ENCODE results near the gene ODAD2.
"Not testable (repeated sequence)": the region's sequence is repeated elsewhere in the genome, so short reads cannot be mapped to it uniquely, and the experiment has no call there.

The ODAD2 gene

DNA sequence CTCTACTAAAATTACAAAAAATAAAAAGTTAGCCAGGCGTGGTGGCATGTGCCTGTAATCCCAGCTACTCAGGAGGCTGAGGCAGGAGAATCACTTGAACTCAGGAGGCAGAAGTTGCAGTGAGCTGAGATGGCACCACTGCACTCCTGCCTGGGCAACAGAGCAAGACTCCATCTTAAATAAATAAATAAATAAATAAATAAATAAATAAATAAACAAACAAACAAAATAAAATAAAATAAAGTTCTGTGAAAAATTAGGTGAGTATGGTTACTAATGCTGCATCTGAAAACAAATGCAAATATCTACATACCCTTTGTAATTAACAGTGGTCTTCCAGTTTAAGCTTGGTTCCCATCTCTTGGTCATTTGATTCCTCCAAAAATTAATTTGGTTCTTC is 28.1 kb downstream of the ODAD2 start:
- not testable (repeated sequence) for DNase-seq (ENCODE audit: low read depth)

- not testable (repeated sequence) for DNase-seq (ENCODE audit: low read depth)
Measured at GRCh38 chr10:27969931-27970330, 28.9 kb downstream of the ODAD2 start.

DNA sequence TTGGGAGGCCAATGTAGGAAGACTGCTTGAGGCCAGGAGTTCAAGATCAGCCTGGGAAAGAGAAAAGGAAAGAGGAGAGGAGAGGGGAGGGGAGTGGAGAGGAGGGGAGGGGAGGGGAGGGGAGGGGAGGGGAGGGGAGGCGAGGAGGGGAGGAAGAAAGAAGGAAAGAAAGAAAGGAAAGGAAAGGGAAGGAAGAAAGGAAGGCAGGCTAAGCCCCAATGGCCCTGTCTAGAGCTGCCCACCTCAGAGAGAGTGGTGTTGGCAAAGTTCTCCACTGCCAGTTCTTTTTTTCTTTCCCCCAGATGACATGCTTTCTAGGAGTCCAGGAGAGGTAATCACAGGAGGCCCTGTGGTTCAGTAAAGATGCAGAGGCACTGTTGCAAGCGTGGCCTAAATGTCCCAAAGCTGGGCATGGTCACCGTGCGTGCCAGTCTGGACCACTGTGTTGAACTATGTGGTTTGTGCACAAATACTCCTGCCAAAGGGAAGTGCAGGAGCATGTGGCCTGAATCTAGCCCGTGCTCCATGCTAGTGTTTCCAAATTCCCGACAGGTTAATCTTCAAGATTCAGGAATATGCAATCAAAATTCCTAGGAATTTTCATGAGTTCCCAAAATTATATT is 39.7 kb downstream of the ODAD2 start:
- no peak for DNase-seq (ENCODE audit: low read depth)

DNA sequence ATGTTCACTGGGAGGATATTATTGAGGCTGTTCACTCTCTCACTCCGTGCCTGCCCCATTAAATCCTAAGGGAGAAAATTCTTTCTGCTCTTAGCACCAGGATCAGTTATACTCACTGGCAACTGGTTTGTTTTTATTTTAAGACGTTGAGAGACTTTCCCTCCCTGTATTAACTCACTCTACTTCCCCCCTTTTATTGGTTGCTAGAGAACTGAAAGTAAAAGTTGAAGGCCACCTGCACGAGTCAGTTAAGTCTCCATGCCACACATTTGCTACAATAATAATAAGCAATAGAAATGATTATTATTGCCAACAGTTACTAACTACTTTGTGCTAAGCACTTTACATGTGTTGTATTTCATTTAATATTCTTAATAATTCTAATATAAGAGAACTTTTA is 40.5 kb downstream of the ODAD2 start:
- not testable (repeated sequence) for DNase-seq (ENCODE audit: low read depth)

DNA sequence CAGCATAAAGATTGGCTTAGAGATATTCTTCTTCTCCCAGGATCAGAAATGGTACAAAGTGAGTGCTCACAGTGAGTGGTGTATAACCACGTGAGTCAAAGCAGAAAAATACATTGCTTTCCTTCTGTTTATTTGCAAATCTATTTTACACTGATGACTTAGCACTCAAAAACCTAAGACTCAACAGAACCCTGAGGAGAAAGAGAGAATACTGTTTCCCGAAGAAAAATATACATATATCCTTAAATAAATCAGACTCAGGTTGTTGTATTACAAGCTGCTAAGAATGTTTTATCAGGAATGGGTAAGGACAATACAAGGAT is 48.7 kb downstream of the ODAD2 start:
- no peak for DNase-seq (ENCODE audit: low read depth)

GRCh38 chr10:27949528-27950241 is 49.2 kb downstream of the ODAD2 start:
- DNase-seq (ENCODE audit: low read depth) = no peak

GRCh38 chr10:27948186-27948585 is 50.7 kb downstream of the ODAD2 start:
- DNase-seq (ENCODE audit: low read depth) = no peak

- no peak for DNase-seq (ENCODE audit: low read depth)
Measured at GRCh38 chr10:27947540-27947939, 51.3 kb downstream of the ODAD2 start.

GRCh38 chr10:27944005-27944404 is 54.9 kb downstream of the ODAD2 start:
- DNase-seq (ENCODE audit: low read depth) = no peak

- DNase-seq (ENCODE audit: low read depth) = no peak
Measured at GRCh38 chr10:27914888-27915287, 84.0 kb downstream of the ODAD2 start.

GRCh38 chr10:27912231-27912630 is 86.6 kb downstream of the ODAD2 start:
- no peak for DNase-seq (ENCODE audit: low read depth)

DNA sequence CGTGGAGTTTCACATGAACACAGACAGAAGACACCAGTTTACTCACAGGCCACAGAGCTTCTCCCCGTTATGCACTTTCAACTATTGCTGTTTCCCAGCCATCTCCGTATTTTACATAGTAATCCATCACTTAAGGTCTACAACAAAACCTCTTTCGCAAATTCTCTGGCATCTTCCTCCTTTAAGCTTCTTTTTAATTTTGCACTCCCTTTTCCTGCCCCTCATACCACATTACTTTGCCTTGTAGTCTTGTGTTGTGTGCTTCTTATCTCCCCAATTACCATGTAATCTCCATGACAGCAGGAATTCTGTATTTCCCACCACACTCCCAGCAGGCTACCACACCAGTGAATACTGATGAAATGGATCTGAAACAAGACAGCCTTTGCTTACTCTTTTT is 87.3 kb downstream of the ODAD2 start:
- no peak for DNase-seq (ENCODE audit: low read depth)

- no peak for DNase-seq (ENCODE audit: low read depth)
Measured at GRCh38 chr10:27911011-27911410, 87.9 kb downstream of the ODAD2 start.

DNA sequence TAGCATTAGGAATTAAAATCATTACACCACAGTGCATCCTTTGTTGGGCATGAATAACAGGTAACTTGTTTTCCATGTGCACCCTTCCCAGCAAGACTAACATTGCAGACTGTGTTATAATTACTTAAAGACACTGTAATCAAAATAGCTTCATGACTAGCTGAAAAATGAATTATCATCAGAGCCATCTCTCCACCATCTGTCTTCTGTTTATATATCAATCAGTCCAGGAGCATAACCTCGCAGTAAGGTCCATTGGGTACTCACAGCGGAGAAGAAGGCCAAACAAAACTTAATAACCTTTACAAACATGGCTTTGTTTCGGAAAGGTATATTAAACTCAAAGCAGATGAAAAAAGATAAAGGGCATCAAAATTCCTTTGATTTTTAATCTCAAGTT is 90.6 kb downstream of the ODAD2 start:
- DNase-seq (ENCODE audit: low read depth) = no peak

- not testable (repeated sequence) for DNase-seq (ENCODE audit: low read depth)
Measured at GRCh38 chr10:27899485-27899884, 99.4 kb downstream of the ODAD2 start.

- no peak for DNase-seq (ENCODE audit: low read depth)
Measured at GRCh38 chr10:27899058-27899457, 99.8 kb downstream of the ODAD2 start.

GRCh38 chr10:27893358-27893954 is 105.4 kb downstream of the ODAD2 start:
- DNase-seq (ENCODE audit: low read depth) = no peak

DNA sequence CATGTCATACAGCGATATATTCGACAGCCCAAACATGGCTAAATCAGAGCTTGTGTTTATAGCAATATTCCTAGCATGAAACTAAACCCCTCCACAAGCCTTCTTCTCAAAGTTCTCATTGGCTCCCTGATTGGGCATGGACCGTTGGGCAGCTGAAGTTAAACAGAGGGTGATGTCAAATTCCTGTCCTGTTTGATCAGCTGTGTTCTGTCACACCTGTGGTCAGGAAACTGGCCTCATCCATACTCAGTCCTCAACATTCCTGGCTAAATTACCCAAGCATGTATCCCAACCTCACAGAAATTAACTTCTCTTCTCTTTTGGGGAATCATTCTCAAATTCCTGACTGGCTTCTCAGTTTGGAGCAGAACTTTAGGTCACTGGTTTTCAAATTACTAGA is 107.9 kb downstream of the ODAD2 start:
- DNase-seq (ENCODE audit: low read depth) = no peak

DNA sequence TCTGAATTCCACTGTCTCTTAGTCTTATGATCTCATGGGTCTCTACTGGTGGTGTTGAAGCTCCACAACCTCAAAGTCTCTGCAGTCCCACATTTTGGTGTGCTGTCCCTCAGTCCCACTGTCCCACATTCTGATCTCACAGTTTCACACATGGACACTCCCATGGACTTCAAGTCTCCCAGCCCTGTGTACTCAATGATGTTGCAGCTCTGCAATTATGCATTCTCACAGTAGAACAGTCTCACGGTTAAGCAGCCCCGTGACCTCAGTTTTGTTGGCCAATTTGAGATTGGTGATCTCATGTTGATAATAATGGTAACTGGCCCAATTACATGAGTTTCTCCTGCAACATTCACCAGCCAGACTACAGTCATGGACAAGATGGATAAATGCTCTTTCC is 109.4 kb downstream of the ODAD2 start:
- no peak for DNase-seq (ENCODE audit: low read depth)

DNA sequence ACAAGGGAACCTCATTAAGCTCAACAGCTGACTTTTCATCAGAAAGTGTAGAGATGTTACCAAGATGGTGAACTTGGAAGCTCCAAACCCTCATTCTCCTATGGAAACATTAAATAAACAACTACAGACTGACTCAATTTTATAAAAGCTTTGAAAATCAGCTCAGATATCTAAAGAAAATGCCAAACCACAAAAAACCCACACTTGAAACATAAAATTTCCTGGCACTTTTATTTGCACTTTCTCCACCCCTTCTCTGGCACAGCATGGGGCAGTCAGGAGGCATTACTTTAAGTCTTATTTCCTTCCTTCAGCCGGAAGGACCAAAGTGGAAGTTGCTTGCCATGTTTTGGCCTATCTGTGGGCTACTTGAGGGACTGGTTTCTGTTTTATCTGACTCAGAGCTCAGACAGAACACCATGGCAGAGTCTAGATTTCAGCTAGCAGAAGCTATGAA is 114.7 kb downstream of the ODAD2 start:
- no peak for DNase-seq (ENCODE audit: low read depth)

DNA sequence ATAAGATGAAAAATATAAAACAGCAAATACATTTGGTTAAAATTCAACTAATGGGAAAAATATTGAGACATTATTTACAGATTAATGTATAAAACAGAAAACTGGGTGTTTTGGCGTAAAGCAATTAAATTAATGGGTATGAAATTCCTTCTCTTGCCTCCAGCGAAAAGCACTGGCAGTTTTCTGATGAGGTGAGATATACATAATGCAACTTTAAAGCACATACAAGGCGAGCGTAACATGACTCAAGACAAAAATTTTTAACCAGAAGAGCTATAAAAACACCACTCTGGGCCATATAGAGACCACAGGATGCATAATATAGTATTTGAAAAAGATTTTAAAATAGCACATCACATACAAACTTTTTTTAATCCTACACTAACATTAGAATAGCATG is 120.6 kb downstream of the ODAD2 start:
- no peak for DNase-seq (ENCODE audit: low read depth)

GRCh38 chr10:27865221-27865635 is 133.7 kb downstream of the ODAD2 start:
- no peak for DNase-seq (ENCODE audit: low read depth)

DNA sequence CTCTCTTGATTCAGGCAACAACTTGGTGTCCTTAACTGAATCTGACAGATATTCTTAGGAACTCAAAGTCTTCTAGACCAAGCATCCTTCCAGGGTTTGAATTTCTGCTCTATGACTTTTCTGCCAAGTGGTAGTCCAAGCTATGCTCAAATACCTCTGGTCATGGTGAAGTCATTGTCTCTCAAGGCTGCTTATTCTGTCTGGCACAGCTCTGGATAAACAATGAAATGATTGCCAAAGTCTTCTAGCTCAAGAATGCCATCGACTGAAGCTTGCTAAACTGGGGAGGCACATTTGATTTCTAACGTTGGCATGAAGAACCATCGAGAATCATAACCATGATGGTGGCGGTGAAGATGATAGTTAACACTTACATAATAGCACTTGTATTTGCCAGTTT is 137.1 kb downstream of the ODAD2 start:
- no peak for DNase-seq (ENCODE audit: low read depth)

GRCh38 chr10:27857616-27858015 is 141.3 kb downstream of the ODAD2 start:
- no peak for DNase-seq (ENCODE audit: low read depth)
